Activated naive CD4-positive, alpha-beta T cell treated with anti-CD3 and anti-CD28 coated beads, Interleukin-2, amount 50 U/mL, for 72 hours (primary cell): ENCODE results near the gene ABITRAM. TPM values are rescaled to one million over a fixed set of nuclear protein-coding genes. Genes with fewer than 3 reads are reported as not detected.
"Not testable (repeated sequence)": the region's sequence is repeated elsewhere in the genome, so short reads cannot be mapped to it uniquely, and the experiment has no call there.

Experiments
- ATAC-seq, 2 donors: fragments of 150-1000 bp; cut with Tn5 transposase; 2 replicates each; pipeline ENCODE4 v1.10.0; 2021; ENCODE audit warnings: mild to moderate bottlenecking in 2 of 2, moderate library complexity in 2 of 2
- DNase-seq, 2 donors: peaks; one replicate each; pipeline ENCODE4 v3.0.0; 2021 to 2022; ENCODE audit warnings: low spot score in 2 of 2
- H3K27ac Mint-ChIP-seq, 2 donors: one replicate each; pipeline ENCODE4 v1.8.0; 2022; ENCODE audit warnings: mild to moderate bottlenecking in 2 of 2, mixed read lengths in 2 of 2
- H3K36me3 Mint-ChIP-seq, 2 donors: one replicate each; pipeline ENCODE4 v1.8.0; 2022; ENCODE audit warnings: mixed read lengths in 2 of 2
- H3K9me3 Mint-ChIP-seq, 2 donors: one replicate each; pipeline ENCODE4 v1.8.0; 2022; ENCODE audit warnings: mixed read lengths in 2 of 2
- total RNA-seq, 2 donors: library from RNA; stranded (reverse); gene quantifications; one replicate each; pipeline ENCODE4 v1.2.3, GENCODE V29; 2022

The ABITRAM gene
- total RNA-seq, 2 donors from 2014 or later, result 10.0 to 17.3 TPM

DNA sequence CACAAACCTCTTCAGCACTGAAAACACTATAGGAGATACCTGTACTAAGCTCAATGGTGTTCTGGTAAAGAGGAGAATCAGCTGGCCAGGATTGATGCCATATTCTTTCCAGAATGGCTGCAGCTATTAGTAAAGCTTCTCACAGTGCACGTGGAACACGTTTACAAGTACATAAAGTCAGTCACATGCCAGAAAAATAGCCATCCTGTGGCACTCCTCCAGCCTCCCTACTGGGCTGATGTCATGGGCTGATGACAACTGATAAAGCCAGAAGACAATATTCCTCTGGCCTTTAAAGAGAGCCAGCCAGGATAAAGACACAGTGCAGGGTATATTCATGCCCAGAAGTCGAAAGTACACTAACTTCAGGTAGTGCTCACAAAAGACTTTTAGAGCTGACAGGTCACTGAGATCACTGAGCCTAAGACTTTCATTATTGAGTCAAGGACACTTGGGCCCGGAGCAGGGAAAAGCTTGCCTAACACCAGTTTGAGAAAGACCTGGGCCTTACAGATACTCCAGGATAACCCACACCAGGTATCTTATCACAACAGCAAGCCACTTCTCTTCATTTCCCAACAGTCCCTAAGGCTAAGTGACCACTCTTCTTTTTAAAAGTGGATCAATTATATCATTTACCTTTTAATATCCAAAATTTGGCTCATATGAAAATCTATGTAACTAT lies 29.4 kb downstream of the ABITRAM start:
- Mint-ChIP-seq H3K27ac (no peak overlapping the region), H3K9me3 (no peaks in the 10 kb centered on the region), H3K36me3 (no peaks in the 10 kb centered on the region)
- DNase-seq (no peak), ATAC-seq (no peak)

DNA sequence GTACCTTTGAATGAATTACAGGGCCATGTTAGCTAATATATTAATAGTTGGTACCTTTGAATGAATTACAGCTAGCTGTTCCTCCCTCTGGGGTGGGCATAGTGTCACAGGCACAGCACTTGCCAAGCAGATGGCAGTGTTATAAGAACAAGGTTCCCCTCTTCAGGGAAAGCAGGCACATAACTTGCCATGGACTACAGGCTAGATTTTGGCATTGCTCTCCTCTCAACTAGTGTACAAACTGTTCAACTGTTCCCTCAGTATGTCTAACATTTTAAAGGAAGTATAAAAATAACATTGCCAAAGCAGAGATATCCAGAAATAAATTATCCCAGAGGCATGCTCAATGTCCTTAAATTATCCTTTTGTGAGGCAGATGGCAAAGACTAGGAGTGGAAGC lies 33.7 kb downstream of the ABITRAM start:
- H3K27ac Mint-ChIP-seq, result no peak overlapping the region
- peaks cover 0 to 7% of the 10 kb centered on the region in 2 donors for H3K9me3 Mint-ChIP-seq
- ATAC-seq, result no peak
- H3K36me3 Mint-ChIP-seq, result peaks cover 13 to 16% of the 10 kb centered on the region in 2 donors
- no peak for DNase-seq

DNA sequence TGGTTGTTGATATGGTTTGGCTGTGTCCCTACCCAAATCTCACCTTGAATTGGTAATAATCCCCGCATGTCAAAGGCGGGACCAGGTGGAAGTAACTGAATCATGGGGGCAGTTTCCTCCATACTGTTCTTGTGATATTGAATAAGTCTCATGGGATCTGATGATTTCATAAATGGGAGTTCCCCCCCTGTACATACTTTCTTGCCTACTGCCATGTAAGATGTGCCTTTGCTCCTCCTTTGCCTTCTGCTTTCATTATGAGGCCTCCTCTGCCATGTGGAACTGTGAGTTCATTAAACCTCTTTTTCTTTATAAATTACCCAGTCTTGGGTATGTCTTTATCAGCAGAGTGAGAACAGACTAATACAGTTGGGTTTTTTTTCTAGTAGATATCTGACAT lies 37.2 kb downstream of the ABITRAM start:
- DNase-seq, H3K27ac Mint-ChIP-seq, ATAC-seq, H3K9me3 Mint-ChIP-seq: not testable (repeated sequence)
- H3K36me3 Mint-ChIP-seq, result peaks cover 13 to 16% of the 10 kb centered on the region in 2 donors

DNA sequence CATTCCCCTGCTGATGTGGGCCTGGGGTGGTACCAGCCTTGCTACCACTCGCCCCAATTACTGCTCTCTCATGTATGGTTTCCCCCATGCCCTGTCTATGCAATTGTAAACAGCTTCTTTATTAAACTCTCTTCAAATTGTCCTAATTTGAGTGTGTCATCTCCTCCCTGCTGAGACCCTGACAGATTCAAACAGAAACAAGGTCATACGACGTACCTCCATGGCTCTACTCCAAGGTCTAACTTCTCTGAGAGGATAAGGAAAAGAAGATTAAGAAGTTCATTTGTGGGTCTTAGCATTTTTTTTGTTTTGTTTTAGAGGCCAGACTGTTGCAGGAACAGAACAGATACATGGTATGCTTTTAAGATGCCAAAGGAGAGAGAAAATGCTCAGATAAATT lies 38.0 kb downstream of the ABITRAM start:
- ATAC-seq (no peak), DNase-seq (no peak)
- Mint-ChIP-seq H3K36me3 (peaks cover 13 to 16% of the 10 kb centered on the region in 2 donors), H3K27ac (no peak overlapping the region), H3K9me3 (peaks cover 0 to 7% of the 10 kb centered on the region in 2 donors)

DNA sequence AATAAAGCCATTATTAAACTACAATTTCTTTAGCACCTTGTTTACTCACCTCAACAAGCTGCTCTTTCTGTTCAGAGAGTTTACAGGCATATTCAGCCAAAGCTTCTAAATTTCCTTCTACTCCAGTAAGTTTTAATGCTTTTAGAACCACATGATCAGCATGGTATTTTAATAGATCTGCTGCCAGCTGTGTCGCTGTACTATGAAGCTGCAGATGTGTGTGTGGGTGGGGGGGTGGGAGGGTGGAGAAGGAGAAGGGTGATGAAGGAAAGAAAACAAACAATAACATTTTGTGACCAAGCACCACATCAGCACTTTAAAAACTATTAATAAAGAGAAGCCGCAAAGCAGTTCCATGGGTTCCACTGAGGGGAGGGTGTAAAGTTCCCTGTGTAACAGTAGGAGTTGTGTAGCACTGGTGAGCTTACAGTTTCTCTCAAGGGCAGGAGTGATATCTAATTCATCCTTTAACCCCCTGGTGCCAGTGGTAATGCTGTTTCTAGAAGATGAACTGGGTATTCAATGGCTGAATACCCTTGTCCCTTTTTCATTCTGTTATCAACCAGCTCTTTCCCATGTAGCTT lies 38.5 kb downstream of the ABITRAM start:
- Mint-ChIP-seq H3K36me3 (peaks cover 13 to 16% of the 10 kb centered on the region in 2 donors), H3K9me3 (peaks cover 0 to 7% of the 10 kb centered on the region in 2 donors), H3K27ac (no peak overlapping the region)
- no peak for ATAC-seq
- no peak for DNase-seq

DNA sequence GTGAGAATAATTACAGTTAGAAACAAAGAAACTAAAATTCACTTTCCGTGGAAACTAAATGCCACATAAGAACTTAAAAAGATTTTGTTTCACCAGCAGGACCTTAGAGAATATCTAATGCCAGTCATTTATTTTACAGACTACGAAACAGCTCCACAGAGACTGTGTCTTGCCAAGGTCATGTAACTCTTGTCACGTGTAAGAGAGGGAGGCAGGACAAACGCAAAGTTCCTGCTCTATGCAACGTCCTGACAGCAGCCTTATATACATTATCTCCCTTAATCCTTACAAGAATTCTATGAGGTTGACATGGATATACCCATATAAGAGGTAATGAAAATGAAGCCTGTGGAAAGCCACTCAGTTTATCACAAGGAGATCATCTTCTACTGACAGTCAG lies 39.7 kb downstream of the ABITRAM start:
- Mint-ChIP-seq H3K9me3 (peaks cover 0 to 7% of the 10 kb centered on the region in 2 donors), H3K27ac (no peak overlapping the region), H3K36me3 (peaks cover 13 to 21% of the 10 kb centered on the region in 2 donors)
- ATAC-seq (no peak), DNase-seq (no peak)

DNA sequence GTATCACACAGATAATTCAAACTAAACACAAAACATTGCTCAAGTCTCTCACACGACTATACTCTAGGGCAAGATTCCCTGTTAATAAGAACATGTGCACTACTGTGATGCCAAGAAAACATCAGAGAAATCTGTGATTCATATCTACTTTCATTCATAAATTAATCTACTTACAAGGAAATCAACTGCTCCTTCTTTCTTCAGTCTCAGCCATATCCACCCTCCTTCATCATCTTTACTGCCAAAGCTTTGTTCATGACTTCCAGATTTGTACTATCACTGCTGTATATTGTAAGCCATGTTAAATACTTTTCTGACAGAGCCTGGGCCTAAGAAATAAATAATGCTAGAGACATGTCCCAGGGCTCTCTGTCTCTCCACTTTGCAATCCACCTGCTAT lies 44.0 kb downstream of the ABITRAM start:
- peaks cover 0 to 7% of the 10 kb centered on the region in 2 donors for H3K36me3 Mint-ChIP-seq
- ATAC-seq, result no peak
- no peaks in the 10 kb centered on the region for H3K9me3 Mint-ChIP-seq
- no peak overlapping the region for H3K27ac Mint-ChIP-seq
- DNase-seq, result no peak

DNA sequence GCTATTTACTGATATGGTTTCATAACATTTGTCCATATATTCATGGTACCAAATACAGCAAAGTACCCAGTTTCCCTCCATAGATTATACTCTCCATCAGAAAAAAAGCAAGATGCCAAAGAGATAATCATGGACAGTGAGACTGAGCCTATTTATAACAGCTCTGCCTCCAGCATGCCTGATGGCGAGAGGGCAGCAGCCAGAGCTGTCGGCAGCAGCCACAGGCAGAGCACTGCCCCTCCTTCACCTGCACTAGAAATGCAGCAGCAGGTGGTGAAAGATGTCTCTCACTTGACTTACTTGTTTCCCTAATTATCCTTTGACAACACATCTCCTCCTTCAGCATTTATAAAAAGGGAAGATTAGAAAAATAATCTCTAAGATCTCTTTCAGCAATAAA lies 46.7 kb downstream of the ABITRAM start:
- Mint-ChIP-seq H3K27ac (no peak overlapping the region), H3K36me3 (peaks cover 0 to 7% of the 10 kb centered on the region in 2 donors), H3K9me3 (no peaks in the 10 kb centered on the region)
- ATAC-seq (no peak), DNase-seq (no peak)

DNA sequence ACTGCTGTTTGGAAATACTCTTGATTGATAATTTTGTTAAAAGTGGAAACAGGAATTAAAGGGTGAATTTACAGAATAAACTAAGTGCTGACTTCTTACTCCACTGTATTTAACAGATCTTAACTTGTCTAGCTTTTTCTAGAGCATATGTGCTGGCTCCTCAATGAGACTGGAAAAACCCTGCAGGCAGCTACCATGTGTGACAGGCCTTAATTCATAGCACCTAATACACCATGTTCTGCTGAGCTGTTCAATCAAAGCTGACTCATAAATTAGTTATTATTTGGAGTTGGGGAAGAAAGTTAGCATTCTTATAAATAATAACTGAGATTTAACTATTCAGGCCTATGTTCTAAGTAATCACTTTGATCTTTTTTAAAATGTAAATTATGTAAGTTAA lies 49.7 kb downstream of the ABITRAM start:
- ATAC-seq (no peak), DNase-seq (no peak)
- peaks cover 5 to 11% of the 10 kb centered on the region in 2 donors for H3K36me3 Mint-ChIP-seq
- H3K9me3 Mint-ChIP-seq, result no peaks in the 10 kb centered on the region
- H3K27ac Mint-ChIP-seq, result no peak overlapping the region

Other genes with a start within 250 kb of the ABITRAM start
- under 1 TPM in 1 of 2 donors, not detected in 1; 0.18 TPM for gene ACTL7B, start 78.4 kb upstream of the ABITRAM start, total RNA-seq
- not detected for gene ACTL7A, start 72.1 kb upstream of the ABITRAM start, total RNA-seq
- gene ELP1, start 276 bp upstream of the ABITRAM start, total RNA-seq, result 10 to 100 TPM; 22.0 to 32.4 TPM
- gene CTNNAL1, start 79.1 kb downstream of the ABITRAM start, total RNA-seq, result 10 to 100 TPM; 20.2 to 32.7 TPM
- 10 to 100 TPM; 15.7 to 23.5 TPM for gene TMEM245, start 185.5 kb downstream of the ABITRAM start, total RNA-seq
- not detected for gene FRRS1L, start 232.8 kb downstream of the ABITRAM start, total RNA-seq